WTC11 (cell line): ENCODE results near the gene NFS1.

Source experiments
- ESRRA ChIP-seq: sonication (generic); formaldehyde crosslinking; IDR thresholded peaks from 2 replicates; pipeline ENCODE4 v1.8.1; 2022; ENCODE audit warnings: mild to moderate bottlenecking, missing genetic modification reagents, borderline replicate concordance
- FOXP1 ChIP-seq: sonication (generic); formaldehyde crosslinking; IDR thresholded peaks from 2 replicates; pipeline ENCODE4 v1.8.0; 2022; ENCODE audit warnings: missing genetic modification reagents, mild to moderate bottlenecking, moderate library complexity, borderline replicate concordance
- ZNF121 ChIP-seq: sonication (generic); formaldehyde crosslinking; IDR thresholded peaks from 2 replicates; pipeline ENCODE4 v1.8.0; 2023; ENCODE audit warnings: missing genetic modification reagents
- TF ChIP-seq, protein P1 (sequence below): fragments of 200-600 bp; IDR thresholded peaks from 2 replicates; pipeline ENCODE4 v1.8.0; 2022; ENCODE audit warnings: antibody characterized with exemption
- TF ChIP-seq, protein P2 (sequence below): sonication (generic); formaldehyde crosslinking; IDR thresholded peaks from 2 replicates; pipeline ENCODE4 v1.8.1; 2022; ENCODE audit warnings: mild to moderate bottlenecking, moderate library complexity, missing genetic modification reagents

DNA sequence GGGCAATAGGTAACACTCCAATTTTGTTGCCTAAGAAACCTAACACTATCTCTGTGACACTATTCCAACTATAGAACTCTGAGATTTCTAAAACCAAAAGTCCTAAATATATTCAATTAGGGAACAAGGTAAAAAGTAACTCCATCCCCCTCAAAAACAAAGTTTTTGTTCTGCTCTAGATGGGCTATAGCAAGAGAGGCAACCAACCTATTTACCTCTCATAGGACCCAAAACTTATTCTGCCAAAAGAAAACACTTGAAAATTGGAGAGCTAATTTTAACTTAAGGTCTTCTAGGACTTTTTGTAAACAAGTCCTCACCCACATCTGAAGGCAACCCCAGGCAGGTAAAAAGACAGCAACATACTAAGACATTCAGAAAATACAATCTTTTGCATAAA, 35.2 kb upstream of the NFS1 start:
- TF ChIP-seq, protein P1, sequence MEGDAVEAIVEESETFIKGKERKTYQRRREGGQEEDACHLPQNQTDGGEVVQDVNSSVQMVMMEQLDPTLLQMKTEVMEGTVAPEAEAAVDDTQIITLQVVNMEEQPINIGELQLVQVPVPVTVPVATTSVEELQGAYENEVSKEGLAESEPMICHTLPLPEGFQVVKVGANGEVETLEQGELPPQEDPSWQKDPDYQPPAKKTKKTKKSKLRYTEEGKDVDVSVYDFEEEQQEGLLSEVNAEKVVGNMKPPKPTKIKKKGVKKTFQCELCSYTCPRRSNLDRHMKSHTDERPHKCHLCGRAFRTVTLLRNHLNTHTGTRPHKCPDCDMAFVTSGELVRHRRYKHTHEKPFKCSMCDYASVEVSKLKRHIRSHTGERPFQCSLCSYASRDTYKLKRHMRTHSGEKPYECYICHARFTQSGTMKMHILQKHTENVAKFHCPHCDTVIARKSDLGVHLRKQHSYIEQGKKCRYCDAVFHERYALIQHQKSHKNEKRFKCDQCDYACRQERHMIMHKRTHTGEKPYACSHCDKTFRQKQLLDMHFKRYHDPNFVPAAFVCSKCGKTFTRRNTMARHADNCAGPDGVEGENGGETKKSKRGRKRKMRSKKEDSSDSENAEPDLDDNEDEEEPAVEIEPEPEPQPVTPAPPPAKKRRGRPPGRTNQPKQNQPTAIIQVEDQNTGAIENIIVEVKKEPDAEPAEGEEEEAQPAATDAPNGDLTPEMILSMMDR: no peak
- TF ChIP-seq ZNF121 (CRISPR knock-in tag) (no peak), ESRRA (CRISPR knock-in tag) (no peak), FOXP1 (CRISPR knock-in tag) (no peak)
- TF ChIP-seq, protein P2, sequence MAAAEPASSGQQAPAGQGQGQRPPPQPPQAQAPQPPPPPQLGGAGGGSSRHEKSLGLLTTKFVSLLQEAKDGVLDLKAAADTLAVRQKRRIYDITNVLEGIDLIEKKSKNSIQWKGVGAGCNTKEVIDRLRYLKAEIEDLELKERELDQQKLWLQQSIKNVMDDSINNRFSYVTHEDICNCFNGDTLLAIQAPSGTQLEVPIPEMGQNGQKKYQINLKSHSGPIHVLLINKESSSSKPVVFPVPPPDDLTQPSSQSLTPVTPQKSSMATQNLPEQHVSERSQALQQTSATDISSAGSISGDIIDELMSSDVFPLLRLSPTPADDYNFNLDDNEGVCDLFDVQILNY (CRISPR knock-in tag): no peak
